Measurements from ENCODE around the gene RAP1GAP2.
"Not testable (repeated sequence)": the region's sequence is repeated elsewhere in the genome, so short reads cannot be mapped to it uniquely, and the experiment has no call there.

Gene RAP1GAP2

DNA sequence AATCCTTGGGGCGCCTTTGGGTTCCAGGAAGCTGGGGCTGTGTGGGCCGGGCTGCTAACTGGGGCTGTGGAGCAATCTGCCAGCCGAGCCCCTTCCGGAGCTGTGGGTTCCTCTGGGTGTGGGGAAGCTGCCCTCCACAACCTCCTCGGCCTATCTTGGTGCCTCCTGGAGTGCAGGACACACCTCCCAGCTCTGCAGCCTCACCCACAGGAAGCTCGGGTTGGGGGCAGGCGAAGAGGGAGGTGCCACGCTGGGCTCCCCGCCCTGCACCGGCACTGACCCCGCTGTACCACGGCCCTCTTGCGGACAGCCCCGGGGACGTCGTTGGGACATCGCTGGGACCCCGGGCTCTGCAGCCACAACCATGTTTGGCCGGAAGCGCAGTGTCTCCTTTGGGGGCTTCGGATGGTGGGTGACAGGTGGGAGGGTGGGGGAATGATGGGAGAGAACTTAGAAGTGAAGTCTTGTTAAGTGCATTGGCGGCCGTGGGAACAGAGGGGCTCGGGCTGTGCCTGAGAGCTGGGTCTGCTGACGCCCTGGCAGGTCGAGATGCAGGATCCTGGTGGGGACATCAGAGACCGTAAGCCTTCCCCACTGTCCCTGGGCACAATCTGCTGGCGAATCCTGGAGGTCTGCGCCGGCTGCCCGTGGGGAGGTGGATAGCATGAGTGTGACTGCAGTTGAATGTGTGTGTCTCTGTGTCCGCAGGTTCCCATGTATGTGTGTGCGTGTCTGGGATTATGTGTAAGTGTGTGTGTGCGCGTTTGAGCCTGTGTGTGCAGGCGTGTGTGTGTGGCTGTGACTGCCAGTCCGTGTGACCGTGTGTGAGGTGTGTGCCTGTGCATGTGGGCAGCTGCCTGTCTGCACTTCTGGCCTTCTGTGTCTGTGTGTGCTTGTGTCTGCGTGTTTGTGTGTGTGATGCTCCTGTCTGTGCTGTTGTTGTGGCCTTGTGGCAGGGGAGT lies at the start of gene RAP1GAP2:
TSS of gene RAP1GAP2 (plus strand) at position 275 of the 962 bp plus-strand sequence. CDS start at position 365, 90 bp downstream.
- DNase-seq (ENCODE audit: low read depth, low spot score), result no peak

DNA sequence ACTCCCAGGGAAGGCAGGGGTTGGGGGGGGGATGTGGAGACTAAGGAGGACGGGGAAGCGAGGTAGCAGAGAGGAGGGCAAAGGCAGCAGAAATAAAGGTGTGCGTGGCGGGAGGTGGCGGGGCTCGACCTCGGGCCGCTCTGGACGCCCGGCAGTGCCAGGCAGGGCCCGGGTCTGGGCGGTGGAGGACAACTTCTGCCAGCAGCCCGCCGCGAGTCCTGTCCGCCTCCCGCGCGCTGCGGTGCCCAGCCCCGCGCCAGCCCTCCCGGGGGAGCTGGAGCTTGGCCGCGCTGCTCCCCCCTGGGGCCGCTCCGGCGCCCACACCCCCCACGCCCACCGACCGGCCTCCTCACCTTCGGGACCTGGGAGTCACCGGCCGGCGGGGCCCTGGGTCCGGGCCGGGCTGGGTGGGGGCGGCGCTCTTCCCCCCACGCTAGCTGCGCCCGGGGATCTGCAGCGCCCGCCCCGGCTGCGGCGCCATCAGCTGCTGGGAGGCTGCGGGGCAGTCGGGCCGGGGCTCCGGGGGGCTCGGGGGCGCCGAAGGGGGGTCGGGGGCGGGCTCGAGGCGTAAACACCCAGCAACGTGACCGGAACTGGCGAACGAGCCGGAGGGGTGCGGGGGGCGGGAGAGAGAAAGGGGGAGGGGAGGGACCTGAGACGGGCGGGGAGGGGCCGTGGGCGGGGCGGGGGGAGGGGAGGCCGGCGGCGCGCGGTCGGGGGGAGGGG lies 47.0 kb upstream of the RAP1GAP2 start, which contains the start of gene CCDC92B:
TSS of gene CCDC92B (minus strand) at position 595 of the 726 bp plus-strand sequence. CDS start 14,507 bp downstream, outside the sequence.
- no peak for DNase-seq (ENCODE audit: low read depth, low spot score)

DNA sequence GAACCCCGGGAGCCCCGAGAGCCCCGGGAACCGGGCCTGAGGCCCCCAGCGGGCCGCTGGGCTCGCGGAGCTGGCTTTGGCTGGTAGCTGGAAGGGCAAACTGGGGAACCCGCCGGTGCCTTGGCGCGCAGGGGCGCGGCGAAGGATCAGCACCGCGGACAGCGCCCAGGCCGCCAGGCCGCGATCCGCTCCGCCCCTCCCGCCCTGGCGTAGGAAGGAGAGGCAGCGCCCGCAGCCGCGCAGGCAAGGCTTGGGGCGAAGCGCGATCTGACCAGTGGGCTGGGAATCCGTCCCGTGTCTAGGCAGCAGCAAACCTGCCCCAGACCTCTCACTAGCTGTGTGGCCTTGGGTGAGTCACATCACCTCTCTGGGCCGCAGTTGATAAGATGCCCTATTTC lies 46.5 kb upstream of the RAP1GAP2 start:
- peak; percentile 20 for DNase-seq (ENCODE audit: low read depth, low spot score)

DNA sequence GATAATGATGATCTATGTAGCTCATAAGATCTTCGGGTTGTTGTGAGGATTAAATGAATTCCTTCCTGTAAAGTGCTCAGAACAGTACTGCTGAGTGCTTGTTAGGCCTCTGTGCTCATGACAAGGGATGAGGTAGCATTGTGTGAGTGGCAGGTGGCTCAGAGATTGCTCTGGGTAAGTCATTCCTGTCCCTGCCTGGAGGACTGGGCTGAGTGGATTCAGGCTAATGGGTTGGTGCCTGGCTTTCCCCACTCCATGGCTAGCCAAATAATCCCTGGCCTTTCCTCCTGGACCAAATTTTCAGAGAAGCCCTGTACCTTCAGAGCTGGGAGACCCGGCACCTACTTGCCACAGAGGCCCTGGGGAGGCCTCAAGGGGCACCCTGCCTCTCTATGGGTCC lies 45.5 kb upstream of the RAP1GAP2 start:
- DNase-seq (ENCODE audit: low read depth, low spot score), result no peak

GRCh38 chr17:2751491-2751890 lies 44.7 kb upstream of the RAP1GAP2 start:
- no peak for DNase-seq (ENCODE audit: low read depth, low spot score)

GRCh38 chr17:2755891-2756724 lies 40.1 kb upstream of the RAP1GAP2 start:
- DNase-seq (ENCODE audit: low read depth, low spot score), result no peak

- DNase-seq (ENCODE audit: low read depth, low spot score), result no peak
Measured at GRCh38 chr17:2758870-2759269, 37.4 kb upstream of the RAP1GAP2 start.

DNA sequence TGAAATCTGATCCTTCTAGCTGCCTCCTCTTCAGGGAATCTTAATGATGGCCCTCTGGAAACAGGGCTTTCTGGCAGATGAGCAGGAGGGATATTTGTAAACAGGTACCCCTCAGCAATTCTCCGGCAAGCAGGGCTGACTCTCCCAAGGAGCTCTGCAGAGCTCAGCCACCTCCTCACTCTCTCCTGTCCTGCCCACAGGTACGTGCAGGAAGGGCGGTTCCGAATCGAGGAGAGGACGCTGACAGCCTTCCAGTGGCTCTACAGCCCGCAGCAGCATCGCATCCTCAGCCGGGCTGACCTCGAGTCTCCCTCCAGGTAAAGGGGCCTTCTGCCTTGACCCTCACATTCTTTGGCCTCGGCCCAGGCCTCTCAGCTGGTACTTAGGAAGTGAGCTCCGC lies 26.1 kb upstream of the RAP1GAP2 start:
- no peak for DNase-seq (ENCODE audit: low read depth, low spot score)

DNA sequence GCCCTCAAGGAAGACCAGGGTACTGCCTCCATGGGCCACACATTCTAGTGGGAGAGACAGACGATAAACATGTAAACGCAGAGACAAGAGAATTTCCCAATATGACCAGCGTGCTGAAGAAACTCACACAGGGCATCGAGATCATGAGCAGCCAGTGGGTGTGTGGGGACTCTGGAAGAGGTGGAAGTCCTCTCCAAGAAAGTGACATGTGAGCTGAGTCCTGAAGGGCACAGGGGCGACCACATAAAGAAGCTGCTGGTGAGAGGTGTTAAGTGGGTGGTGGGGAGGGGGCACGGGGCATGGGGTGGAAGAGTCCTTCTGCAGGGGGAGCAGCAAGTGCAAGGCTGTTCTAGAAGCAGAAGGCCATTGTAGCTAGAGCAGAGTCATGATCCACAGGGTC lies 21.0 kb upstream of the RAP1GAP2 start:
- no peak for DNase-seq (ENCODE audit: low read depth, low spot score)

GRCh38 chr17:2776589-2777241 lies 19.5 kb upstream of the RAP1GAP2 start:
- no peak for DNase-seq (ENCODE audit: low read depth, low spot score)

DNA sequence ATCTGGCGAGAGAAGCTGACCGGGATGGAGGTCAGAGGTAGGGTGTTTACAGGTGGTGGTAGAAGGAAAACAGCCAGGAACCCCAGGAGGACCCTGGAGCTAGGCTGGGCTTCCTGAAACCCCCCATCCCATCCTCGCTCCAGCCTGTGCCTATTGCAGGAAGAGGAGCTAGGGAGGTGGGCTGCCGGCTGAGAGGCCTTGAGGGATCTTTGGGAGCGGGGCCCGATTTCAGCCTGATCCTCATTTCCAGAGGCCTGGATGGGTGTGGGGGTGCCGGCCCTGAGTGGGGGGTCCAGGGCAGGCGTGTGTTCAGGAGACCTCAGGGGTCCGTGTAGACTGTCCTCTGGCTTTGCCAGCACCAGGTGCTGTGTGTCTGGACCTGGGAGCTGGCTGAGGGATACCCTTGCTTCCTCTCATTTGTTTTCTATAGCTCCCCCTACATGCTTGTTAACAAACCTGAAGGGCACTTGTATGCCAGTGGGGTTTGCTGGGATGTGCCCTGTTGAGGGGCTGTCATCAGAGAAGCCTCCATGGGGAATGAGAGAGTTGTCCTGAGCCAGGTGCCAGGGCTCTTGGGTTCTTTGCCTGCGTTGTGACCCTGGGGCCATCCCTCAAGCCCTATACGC lies 18.9 kb upstream of the RAP1GAP2 start:
- no peak for DNase-seq (ENCODE audit: low read depth, low spot score)

GRCh38 chr17:2778489-2778888 lies 17.7 kb upstream of the RAP1GAP2 start:
- DNase-seq (ENCODE audit: low read depth, low spot score), result no peak

- DNase-seq (ENCODE audit: low read depth, low spot score), result no peak
Measured at GRCh38 chr17:2779545-2779944, 16.7 kb upstream of the RAP1GAP2 start.

- no peak for DNase-seq (ENCODE audit: low read depth, low spot score)
Measured at GRCh38 chr17:2780256-2780655, 16.0 kb upstream of the RAP1GAP2 start.

GRCh38 chr17:2780931-2781454 lies 15.2 kb upstream of the RAP1GAP2 start:
- DNase-seq (ENCODE audit: low read depth, low spot score), result no peak

DNA sequence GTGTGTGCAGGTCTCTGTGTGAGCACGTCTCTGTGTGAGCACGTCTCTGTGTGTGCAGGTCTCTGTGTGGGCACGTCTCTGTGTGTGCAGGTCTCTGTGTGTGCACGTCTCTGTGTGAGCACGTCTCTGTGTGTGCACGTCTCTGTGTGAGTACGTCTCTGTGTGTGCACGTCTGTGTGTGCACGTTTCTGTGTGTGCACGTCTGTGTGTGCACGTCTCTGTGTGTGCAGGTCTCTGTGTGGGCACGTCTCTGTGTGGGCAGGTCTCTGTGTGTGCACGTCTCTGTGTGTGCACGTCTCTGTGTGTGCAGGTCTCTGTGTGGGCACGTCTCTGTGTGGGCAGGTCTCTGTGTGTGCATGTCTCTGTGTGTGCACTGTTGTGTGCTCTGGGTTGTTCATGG lies 14.6 kb upstream of the RAP1GAP2 start:
- not testable (repeated sequence) for DNase-seq (ENCODE audit: low read depth, low spot score)

DNA sequence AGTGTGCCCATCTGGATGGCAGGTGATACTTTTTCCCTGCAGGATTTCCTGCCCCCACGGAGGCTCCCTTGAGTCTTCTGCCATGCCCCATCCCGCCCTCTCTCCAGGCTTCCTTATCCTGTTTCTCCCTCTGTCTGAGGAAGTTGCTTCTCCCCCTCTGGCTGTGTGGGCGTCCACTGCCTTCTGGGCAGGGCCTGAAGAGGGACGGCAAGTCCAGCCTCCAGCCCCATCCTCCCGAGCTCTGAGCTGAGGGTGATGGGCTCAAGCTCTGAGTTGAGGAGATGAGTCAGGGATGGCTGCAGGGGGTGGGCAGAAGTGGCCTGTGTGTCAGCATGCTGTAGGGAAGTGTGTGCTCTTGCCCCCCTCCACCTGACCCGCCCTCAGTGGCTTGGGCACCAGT lies 14.2 kb upstream of the RAP1GAP2 start:
- no peak for DNase-seq (ENCODE audit: low read depth, low spot score)

DNA sequence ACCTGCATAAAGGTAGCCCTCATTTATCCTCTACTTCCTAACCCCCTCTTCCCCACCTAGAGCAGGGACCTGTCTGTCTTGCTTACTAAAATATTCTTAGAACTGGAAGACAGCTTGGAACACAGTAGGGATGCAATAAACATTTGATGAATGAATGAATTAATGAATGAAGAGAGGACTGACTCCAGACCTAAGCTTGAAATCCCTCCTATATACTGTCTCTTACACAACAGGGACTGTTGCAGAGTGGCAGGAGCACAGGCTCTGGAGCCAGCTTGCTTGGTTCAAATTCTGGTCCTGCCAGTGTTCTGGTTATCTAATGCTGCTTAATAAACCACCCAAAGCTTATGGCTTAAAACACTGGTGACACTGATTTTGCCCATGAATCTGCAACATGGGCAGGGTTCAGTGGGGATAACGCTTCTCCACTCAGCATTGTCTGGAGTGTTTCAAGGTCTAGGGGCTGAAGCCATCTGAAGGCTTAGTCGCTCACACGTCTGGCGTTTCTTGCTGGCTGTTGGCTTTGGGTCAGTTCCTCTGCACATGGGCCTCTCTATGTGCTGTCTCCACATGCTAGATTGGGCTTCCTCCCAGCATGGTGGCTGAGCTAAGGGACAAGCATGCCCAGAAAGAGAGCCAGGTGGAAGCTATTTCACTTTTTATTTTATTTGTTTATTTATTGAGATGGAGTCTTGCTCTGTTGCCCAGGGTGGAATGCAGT lies 12.8 kb upstream of the RAP1GAP2 start:
- no peak for DNase-seq (ENCODE audit: low read depth, low spot score)

DNA sequence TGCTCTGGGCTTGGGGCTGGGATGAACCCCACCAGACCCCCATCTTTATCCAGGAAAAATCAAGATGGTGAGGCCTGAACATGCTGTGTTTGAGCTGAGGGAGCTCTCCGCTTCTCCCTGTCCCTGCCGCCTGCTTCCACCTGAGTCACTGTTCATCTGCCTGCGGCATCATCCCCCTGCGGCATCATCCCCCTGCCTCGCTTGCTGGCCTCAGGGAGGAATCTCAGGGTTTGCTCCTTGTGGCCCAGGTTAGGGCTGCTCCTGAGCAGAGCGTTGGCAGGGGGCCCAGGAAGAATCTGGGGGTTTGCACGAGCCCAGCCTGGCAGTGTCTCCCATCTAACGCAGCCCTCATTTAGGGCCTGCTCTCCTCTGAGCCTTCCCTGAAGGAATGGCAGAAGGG lies 11.4 kb upstream of the RAP1GAP2 start:
- DNase-seq (ENCODE audit: low read depth, low spot score), result no peak

GRCh38 chr17:2785376-2785775 lies 10.9 kb upstream of the RAP1GAP2 start:
- DNase-seq (ENCODE audit: low read depth, low spot score), result not testable (repeated sequence)
